Stomach (tissue), 4 donors: ENCODE measurements around the gene UBE2J1.

Experiments
- EP300 ChIP-seq: sonication (generic); formaldehyde crosslinking; IDR thresholded peaks from one replicate; pipeline ENCODE4 v1.6.1; 2017; ENCODE audit warnings: antibody characterized with exemption
- POLR2A ChIP-seq, 4 donors: fragments of 450-650 bp; IDR thresholded peaks; one replicate each; pipeline ENCODE4 v1.6.1; 2016; ENCODE audit warnings: antibody characterized with exemption in 4 of 4, control low read depth in 2 of 4, mild to moderate bottlenecking in 1 of 4, moderate library complexity in 1 of 4
- POLR2AphosphoS5 ChIP-seq, 3 donors: sonication (generic); formaldehyde crosslinking; IDR thresholded peaks; one replicate each; pipeline ENCODE4 v1.6.1; 2016; ENCODE audit warnings: antibody characterized with exemption in 3 of 3
- TF ChIP-seq, protein P1 (sequence below), 7 experiments: fragments of 450-650 bp in 4 of 7; fragments of 200-600 bp in 3 of 7; sonication (generic) in 3 of 7; IDR thresholded peaks; one replicate each; pipeline ENCODE4 v1.5.1; 2016 to 2019; ENCODE audit warnings: antibody characterized with exemption in 7 of 7, control low read depth in 2 of 7, mild to moderate bottlenecking in 1 of 7

GRCh38 chr6:89339565-89339964 lies 13.0 kb downstream of the UBE2J1 start:
- TF ChIP-seq, protein P1, sequence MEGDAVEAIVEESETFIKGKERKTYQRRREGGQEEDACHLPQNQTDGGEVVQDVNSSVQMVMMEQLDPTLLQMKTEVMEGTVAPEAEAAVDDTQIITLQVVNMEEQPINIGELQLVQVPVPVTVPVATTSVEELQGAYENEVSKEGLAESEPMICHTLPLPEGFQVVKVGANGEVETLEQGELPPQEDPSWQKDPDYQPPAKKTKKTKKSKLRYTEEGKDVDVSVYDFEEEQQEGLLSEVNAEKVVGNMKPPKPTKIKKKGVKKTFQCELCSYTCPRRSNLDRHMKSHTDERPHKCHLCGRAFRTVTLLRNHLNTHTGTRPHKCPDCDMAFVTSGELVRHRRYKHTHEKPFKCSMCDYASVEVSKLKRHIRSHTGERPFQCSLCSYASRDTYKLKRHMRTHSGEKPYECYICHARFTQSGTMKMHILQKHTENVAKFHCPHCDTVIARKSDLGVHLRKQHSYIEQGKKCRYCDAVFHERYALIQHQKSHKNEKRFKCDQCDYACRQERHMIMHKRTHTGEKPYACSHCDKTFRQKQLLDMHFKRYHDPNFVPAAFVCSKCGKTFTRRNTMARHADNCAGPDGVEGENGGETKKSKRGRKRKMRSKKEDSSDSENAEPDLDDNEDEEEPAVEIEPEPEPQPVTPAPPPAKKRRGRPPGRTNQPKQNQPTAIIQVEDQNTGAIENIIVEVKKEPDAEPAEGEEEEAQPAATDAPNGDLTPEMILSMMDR (IDR thresholded peaks at IDR 0.05): no peak
- no peak for TF ChIP-seq POLR2A (IDR thresholded peaks at IDR 0.05)
- TF ChIP-seq EP300: no peak
- TF ChIP-seq POLR2AphosphoS5 (IDR thresholded peaks at IDR 0.05): no peak
